Neutrophil (primary cell): ENCODE data around the gene PDE4A.

Experiments used
- H3K27ac ChIP-seq: fragments of 200-600 bp; sonication (generic); 2 replicates; pipeline ENCODE4 v1.5.1; 2016; ENCODE audit warnings: mild to moderate bottlenecking, moderate library complexity
- H3K27me3 ChIP-seq: fragments of 200-600 bp; sonication (generic); 2 replicates; pipeline ENCODE4 v1.6.0; 2016; ENCODE audit warnings: mild to moderate bottlenecking
- H3K36me3 ChIP-seq: fragments of 200-600 bp; sonication (generic); 2 replicates; pipeline ENCODE4 v1.5.1; 2017
- H3K4me1 ChIP-seq, 2 experiments: fragments of 200-600 bp in 1 of 2; sonication (generic) in 1 of 2; 1 replicate in 1 of 2; 2 replicates in 1 of 2; pipeline versions ENCODE4 v1.5.1 to v1.6.1; 2013 to 2016; ENCODE audit warnings: low read depth in 1 of 2, low read length in 1 of 2, mild to moderate bottlenecking in 1 of 2, moderate library complexity in 1 of 2; ENCODE audit not compliant: control insufficient read depth in 1 of 2, insufficient read depth in 1 of 2
- H3K4me3 ChIP-seq, 2 experiments: fragments of 200-600 bp in 1 of 2; sonication (generic) in 1 of 2; 1 replicate in 1 of 2; 2 replicates in 1 of 2; pipeline ENCODE4 v1.5.1; 2013 to 2016; ENCODE audit warnings: low read depth in 1 of 2, low read length in 1 of 2, mild to moderate bottlenecking in 1 of 2, moderate library complexity in 1 of 2
- H3K9me3 ChIP-seq: fragments of 200-600 bp; sonication (generic); 2 replicates; pipeline ENCODE4 v1.5.1; 2016
- TF ChIP-seq, protein P1 (sequence below): fragments of 200-600 bp; sonication (generic); IDR thresholded peaks from 2 replicates; pipeline ENCODE4 v1.5.1; 2016; ENCODE audit warnings: antibody characterized with exemption

PDE4A gene

GRCh38 chr19:10432736-10433130, 12.4 kb downstream of the PDE4A start:
- Histone ChIP-seq H3K9me3 (no peaks in the 10 kb centered on the region), H3K36me3 (no peaks in the 10 kb centered on the region), H3K27ac (no peak overlapping the region), H3K27me3 (peaks cover 82% of the 10 kb centered on the region), H3K4me1 (peaks cover 11 to 16% of the 10 kb centered on the region in 2 experiments), H3K4me3 (no peak overlapping the region)
- TF ChIP-seq, protein P1, sequence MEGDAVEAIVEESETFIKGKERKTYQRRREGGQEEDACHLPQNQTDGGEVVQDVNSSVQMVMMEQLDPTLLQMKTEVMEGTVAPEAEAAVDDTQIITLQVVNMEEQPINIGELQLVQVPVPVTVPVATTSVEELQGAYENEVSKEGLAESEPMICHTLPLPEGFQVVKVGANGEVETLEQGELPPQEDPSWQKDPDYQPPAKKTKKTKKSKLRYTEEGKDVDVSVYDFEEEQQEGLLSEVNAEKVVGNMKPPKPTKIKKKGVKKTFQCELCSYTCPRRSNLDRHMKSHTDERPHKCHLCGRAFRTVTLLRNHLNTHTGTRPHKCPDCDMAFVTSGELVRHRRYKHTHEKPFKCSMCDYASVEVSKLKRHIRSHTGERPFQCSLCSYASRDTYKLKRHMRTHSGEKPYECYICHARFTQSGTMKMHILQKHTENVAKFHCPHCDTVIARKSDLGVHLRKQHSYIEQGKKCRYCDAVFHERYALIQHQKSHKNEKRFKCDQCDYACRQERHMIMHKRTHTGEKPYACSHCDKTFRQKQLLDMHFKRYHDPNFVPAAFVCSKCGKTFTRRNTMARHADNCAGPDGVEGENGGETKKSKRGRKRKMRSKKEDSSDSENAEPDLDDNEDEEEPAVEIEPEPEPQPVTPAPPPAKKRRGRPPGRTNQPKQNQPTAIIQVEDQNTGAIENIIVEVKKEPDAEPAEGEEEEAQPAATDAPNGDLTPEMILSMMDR = no peak

DNA sequence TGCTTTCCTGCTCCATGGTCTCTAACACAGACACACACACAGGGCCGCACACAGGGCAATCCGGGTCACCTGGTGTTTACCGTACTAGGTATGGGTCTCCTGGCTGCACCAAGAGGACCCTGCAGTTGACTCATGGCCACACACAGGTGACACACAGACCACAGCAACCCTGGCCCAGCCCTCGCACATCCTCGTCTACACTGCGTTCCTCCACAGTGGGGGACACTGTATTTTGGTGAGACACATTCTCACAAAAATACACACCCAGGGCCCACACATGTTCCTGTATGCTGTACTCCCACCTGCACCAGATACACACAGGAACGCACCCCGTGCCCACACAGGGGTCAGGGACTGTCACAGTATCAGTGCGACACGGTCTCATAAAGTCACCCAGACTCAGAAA, 12.8 kb downstream of the PDE4A start:
- no peak overlapping the region for H3K27ac ChIP-seq
- H3K27me3 ChIP-seq = peaks cover 78% of the 10 kb centered on the region
- H3K4me3 ChIP-seq = no peak overlapping the region
- H3K36me3 ChIP-seq = no peaks in the 10 kb centered on the region
- TF ChIP-seq, protein P1 = no peak
- no peaks in the 10 kb centered on the region for H3K9me3 ChIP-seq
- H3K4me1 ChIP-seq = peaks cover 11 to 16% of the 10 kb centered on the region in 2 experiments

DNA sequence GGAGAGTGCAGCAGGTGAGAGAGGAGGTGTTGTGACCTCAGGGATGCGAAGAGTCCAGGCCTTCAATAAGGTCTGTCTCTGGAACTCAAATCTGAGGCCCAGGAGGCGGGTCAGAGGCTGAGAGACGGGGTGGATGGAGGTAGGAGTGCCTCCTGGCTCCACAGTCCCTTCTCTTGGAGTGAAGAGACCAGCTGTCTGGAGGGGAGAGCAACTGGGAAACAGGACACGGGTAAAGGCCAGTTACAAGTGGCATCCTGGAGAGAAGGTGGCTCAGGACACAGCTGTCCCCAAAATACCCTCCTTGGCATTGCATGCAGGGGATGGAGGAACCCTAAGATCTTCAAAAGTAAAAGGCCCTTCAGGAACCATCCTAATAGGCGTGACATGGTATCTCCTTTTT, 19.2 kb downstream of the PDE4A start:
- Histone ChIP-seq H3K27ac (no peak overlapping the region), H3K4me3 (no peak overlapping the region), H3K4me1 (no peaks in the 10 kb centered on the region), H3K9me3 (no peaks in the 10 kb centered on the region), H3K27me3 (peaks cover 18% of the 10 kb centered on the region), H3K36me3 (no peaks in the 10 kb centered on the region)
- TF ChIP-seq, protein P1 = no peak

DNA sequence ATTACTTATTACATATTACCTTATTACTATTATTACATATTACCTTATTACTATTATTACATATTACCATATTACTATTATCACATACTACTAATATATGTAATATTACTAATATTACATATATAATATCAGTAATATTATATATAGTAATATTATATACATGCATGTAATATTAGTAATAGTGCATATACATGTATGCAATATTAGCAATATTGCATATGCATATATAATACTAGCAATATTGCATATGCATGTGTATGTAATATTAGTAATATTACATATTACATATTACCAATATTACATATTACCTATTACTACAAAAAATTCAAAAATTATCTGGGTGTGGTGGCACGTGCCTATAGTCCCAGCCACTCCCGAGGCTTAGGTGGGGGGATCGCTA, 22.4 kb downstream of the PDE4A start:
- no peak overlapping the region for H3K4me3 ChIP-seq
- H3K36me3 ChIP-seq = no peaks in the 10 kb centered on the region
- TF ChIP-seq, protein P1 = no peak

DNA sequence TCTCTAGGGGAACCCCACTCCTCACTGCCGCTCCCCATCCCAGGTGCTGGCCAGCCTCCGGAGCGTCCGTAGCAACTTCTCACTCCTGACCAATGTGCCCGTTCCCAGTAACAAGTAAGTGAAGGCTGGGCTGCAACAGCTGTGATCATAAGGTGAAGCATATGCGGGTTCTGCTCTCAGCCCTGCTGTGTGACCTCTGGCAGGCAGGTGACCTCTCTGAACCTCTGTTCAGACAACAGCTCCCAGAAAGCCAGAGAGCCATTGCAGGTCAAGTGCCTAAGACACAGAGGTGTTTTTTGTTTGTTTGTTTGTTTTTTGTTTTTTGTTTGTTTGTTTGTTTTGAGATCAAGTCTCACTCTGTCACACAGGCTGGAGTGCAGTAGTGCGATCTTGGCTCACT, 28.7 kb downstream of the PDE4A start:
- TF ChIP-seq, protein P1 = no peak
- Histone ChIP-seq H3K27me3 (peaks cover 26% of the 10 kb centered on the region), H3K4me1 (no peaks in the 10 kb centered on the region), H3K4me3 (no peak overlapping the region), H3K36me3 (no peaks in the 10 kb centered on the region), H3K9me3 (no peaks in the 10 kb centered on the region), H3K27ac (no peak overlapping the region)

More for the DNA sequence above, 22.4 kb downstream of the PDE4A start:
- Histone ChIP-seq H3K4me1 (no peaks in the 10 kb centered on the region), H3K9me3 (no peaks in the 10 kb centered on the region), H3K27ac (no peak overlapping the region), H3K27me3 (peaks cover 5% of the 10 kb centered on the region)
